HG02763 (cell line): ENCODE measurements around the gene ABCC1.

Experiments
- ATAC-seq: cut with Tn5 transposase; IDR thresholded peaks from one replicate; pipeline ENCODE4 v1.9.1; 2021; ENCODE audit warnings: mild to moderate bottlenecking, moderate library complexity; ENCODE audit not compliant: unreplicated experiment

Gene ABCC1

GRCh38 chr16:15988268-15989013, 39.0 kb downstream of the ABCC1 start:
- no peak for ATAC-seq

GRCh38 chr16:15990902-15991301, 41.5 kb downstream of the ABCC1 start:
- ATAC-seq, result no peak

- no peak for ATAC-seq
Observed at GRCh38 chr16:15993128-15993527, 43.7 kb downstream of the ABCC1 start.

- no peak for ATAC-seq
Observed at GRCh38 chr16:15993541-15993940, 44.1 kb downstream of the ABCC1 start.

GRCh38 chr16:15993946-15994665, 44.7 kb downstream of the ABCC1 start:
- ATAC-seq, result no peak

GRCh38 chr16:15996432-15997109, 47.2 kb downstream of the ABCC1 start:
- no peak for ATAC-seq

GRCh38 chr16:16000685-16001084, 51.3 kb downstream of the ABCC1 start:
- ATAC-seq, result no peak

- ATAC-seq, result no peak
Observed at GRCh38 chr16:16001596-16002255, 52.3 kb downstream of the ABCC1 start.

GRCh38 chr16:16003719-16004313, 54.4 kb downstream of the ABCC1 start:
- ATAC-seq, result no peak

GRCh38 chr16:16004314-16004749, 54.9 kb downstream of the ABCC1 start:
- ATAC-seq, result no peak

GRCh38 chr16:16005721-16006120, 56.3 kb downstream of the ABCC1 start:
- ATAC-seq, result no peak

GRCh38 chr16:16006650-16007049, 57.2 kb downstream of the ABCC1 start:
- ATAC-seq, result no peak

- ATAC-seq, result peak; percentile 67
Observed at GRCh38 chr16:16007743-16008111, 58.3 kb downstream of the ABCC1 start.

- ATAC-seq, result no peak
Observed at GRCh38 chr16:16008666-16009065, 59.2 kb downstream of the ABCC1 start.

GRCh38 chr16:16009401-16009800, 60.0 kb downstream of the ABCC1 start:
- no peak for ATAC-seq

GRCh38 chr16:16010194-16010593, 60.8 kb downstream of the ABCC1 start:
- ATAC-seq, result no peak

- no peak for ATAC-seq
Observed at GRCh38 chr16:16012144-16012543, 62.7 kb downstream of the ABCC1 start.

GRCh38 chr16:16013812-16014211, 64.4 kb downstream of the ABCC1 start:
- no peak for ATAC-seq

- ATAC-seq, result no peak
Observed at GRCh38 chr16:16014329-16015224, 65.2 kb downstream of the ABCC1 start.

- ATAC-seq, result no peak
Observed at GRCh38 chr16:16015849-16016248, 66.4 kb downstream of the ABCC1 start.
